ENCODE results near the gene CENPB.
A peak's percentile ranks its signal among the peaks of the same experiment; 100 is the strongest.

Gene CENPB

GRCh38 chr20:3765171-3765882 lies 21.2 kb downstream of the CENPB start:
- DNase-seq = no peak

- no peak for DNase-seq
These were observed 21.9 kb downstream of the CENPB start for GRCh38 chr20:3764659-3765058.

- no peak for DNase-seq
These were observed 22.6 kb downstream of the CENPB start for GRCh38 chr20:3763671-3764601.

GRCh38 chr20:3760655-3761348 lies 25.7 kb downstream of the CENPB start:
- DNase-seq = no peak

GRCh38 chr20:3759884-3760283 lies 26.7 kb downstream of the CENPB start:
- no peak for DNase-seq

- no peak for DNase-seq
These were observed 27.2 kb downstream of the CENPB start for GRCh38 chr20:3759316-3759823.

GRCh38 chr20:3758566-3758965 lies 28.0 kb downstream of the CENPB start:
- DNase-seq = no peak

- no peak for DNase-seq
These were observed 29.3 kb downstream of the CENPB start for GRCh38 chr20:3757268-3757667.

GRCh38 chr20:3755814-3756480 lies 30.6 kb downstream of the CENPB start:
- DNase-seq = no peak

GRCh38 chr20:3755269-3755668 lies 31.3 kb downstream of the CENPB start:
- DNase-seq = no peak

GRCh38 chr20:3754276-3754630 lies 32.3 kb downstream of the CENPB start:
- no peak for DNase-seq

GRCh38 chr20:3753501-3754275 lies 32.9 kb downstream of the CENPB start:
- DNase-seq = no peak

GRCh38 chr20:3753098-3753497 lies 33.4 kb downstream of the CENPB start:
- DNase-seq = peak; percentile 66

GRCh38 chr20:3752386-3752759 lies 34.2 kb downstream of the CENPB start:
- no peak for DNase-seq

- DNase-seq = peak; percentile 63
These were observed 34.7 kb downstream of the CENPB start for GRCh38 chr20:3751675-3752385.

- DNase-seq = no peak
These were observed 35.2 kb downstream of the CENPB start for GRCh38 chr20:3751305-3751674.

GRCh38 chr20:3749689-3750531 lies 36.6 kb downstream of the CENPB start:
- DNase-seq = peak; percentile 23

GRCh38 chr20:3749087-3749688 lies 37.4 kb downstream of the CENPB start:
- no peak for DNase-seq

GRCh38 chr20:3748073-3748472 lies 38.5 kb downstream of the CENPB start:
- DNase-seq = no peak

- DNase-seq = no peak
These were observed 39.1 kb downstream of the CENPB start for GRCh38 chr20:3747471-3747870.

Data from stimulated activated CD4-positive, alpha-beta T cell treated with anti-CD3 and anti-CD28 coated beads, Interleukin-4, amount 100 ng/mL, for 24 hours (primary cell).